ENCODE measurements around the gene VCL.
"Not testable (repeated sequence)": the region's sequence is repeated elsewhere in the genome, so short reads cannot be mapped to it uniquely, and the experiment has no call there.

DNA sequence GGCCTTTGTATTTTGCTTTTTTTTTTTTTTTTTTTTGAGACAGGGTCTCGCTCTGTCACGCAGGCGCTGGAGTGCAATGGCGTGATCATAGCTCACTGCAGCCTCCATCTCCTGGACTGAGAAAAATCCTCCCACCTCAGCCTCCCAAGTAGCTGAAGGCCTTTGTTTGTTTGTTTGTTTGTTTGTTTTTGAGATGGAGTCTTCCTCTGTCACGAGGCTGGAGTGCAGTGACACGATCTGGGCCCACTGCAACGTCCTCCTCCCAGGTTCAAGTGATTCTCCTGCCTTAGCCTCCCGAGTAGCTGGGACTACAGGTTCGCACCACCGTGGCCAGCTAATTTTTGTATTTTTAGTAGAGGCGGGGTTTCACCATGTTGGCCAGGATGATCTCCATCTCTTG is 2.3 kb downstream of the VCL start:
- TF ChIP-seq, protein P1, sequence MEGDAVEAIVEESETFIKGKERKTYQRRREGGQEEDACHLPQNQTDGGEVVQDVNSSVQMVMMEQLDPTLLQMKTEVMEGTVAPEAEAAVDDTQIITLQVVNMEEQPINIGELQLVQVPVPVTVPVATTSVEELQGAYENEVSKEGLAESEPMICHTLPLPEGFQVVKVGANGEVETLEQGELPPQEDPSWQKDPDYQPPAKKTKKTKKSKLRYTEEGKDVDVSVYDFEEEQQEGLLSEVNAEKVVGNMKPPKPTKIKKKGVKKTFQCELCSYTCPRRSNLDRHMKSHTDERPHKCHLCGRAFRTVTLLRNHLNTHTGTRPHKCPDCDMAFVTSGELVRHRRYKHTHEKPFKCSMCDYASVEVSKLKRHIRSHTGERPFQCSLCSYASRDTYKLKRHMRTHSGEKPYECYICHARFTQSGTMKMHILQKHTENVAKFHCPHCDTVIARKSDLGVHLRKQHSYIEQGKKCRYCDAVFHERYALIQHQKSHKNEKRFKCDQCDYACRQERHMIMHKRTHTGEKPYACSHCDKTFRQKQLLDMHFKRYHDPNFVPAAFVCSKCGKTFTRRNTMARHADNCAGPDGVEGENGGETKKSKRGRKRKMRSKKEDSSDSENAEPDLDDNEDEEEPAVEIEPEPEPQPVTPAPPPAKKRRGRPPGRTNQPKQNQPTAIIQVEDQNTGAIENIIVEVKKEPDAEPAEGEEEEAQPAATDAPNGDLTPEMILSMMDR (IDR thresholded peaks at IDR 0.05): not testable (repeated sequence)
- not testable (repeated sequence) for TF ChIP-seq EP300 (IDR thresholded peaks at IDR 0.05)

Data from suprapubic skin (tissue), 3 donors.